NCI-H69 (cell line): Measurements from ENCODE around the gene RCN2.

Experiments used
- DNase-seq: peaks from one replicate; lab custom pipeline; 2025; lab: John Stamatoyannopoulos, UW

The RCN2 gene

GRCh38 chr15:76994971-76995945, 63.7 kb downstream of the RCN2 start, which contains the start of gene PSTPIP1:
Gene PSTPIP1, plus strand, starts transcription at chr15:76995126. Its CDS starts 448 bp downstream, at chr15:76995574.
- DNase-seq, result peak; percentile 66

- no peak for DNase-seq
These were observed 64.6 kb downstream of the RCN2 start for GRCh38 chr15:76996076-76996525.

- DNase-seq, result no peak
These were observed 65.2 kb downstream of the RCN2 start for GRCh38 chr15:76996526-76997401.

GRCh38 chr15:76998663-76999285, 67.2 kb downstream of the RCN2 start:
- no peak for DNase-seq

DNA sequence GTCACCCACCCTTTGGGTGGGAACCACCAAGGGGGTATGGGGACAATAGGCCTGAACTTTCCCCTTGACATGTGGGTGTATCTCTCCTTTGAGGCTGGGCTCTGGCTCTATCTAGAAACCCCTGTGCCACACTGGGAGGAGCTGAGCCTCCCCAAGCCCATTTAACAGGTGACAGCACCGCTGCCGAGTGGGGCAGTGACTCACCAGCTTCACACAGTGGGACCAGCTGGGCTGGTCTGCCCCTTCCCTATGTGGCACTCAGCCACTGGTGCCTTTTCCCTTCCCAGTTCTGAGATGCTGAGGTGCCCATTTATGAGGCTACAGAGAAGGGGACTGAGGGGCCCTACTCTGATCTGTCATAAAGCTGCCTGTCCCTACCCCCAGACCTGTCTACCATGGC, 68.4 kb downstream of the RCN2 start:
- DNase-seq, result no peak

DNA sequence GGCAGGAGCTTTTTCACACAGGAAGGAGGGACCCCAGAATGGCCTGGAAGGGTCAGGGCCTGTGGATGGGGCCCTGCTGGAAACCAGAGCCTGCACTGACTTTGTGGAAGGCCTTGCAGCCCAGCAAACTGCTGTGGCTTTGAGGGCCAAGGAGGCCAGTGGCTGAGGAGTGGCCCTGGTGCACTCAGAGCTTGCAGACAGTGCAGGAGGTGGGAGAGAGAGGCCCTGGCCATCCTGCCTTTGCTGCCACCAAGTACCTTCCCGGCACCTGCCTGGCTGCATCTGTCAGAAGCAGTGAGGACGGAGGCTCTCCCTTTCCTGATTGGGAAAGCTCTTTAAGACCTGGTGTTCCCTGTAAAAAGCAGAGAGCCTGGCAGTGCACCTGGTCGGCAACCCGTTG, 69.8 kb downstream of the RCN2 start:
- no peak for DNase-seq

- no peak for DNase-seq
These were observed 70.4 kb downstream of the RCN2 start for GRCh38 chr15:77001966-77002365.

DNA sequence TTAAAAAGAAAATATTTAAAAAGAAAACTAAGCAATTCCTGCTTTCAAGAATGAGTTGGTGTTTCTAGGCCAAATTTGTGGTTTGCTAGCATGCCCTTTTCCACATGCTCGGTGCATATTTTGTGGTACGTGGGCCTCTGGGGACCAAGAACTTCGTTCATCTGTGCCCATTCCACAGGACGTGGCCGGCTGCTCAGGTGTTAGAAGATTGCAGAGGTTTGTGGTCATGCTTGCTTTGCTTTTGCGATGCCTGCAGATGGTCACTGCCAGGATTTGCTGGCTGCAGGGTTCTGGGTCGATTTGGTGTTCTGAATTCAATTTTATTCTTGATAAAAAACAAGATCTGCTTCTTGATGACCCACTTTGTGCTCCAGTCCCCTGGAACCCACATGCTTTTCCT, 70.9 kb downstream of the RCN2 start:
- no peak for DNase-seq

- DNase-seq, result no peak
These were observed 71.7 kb downstream of the RCN2 start for GRCh38 chr15:77002954-77003912.
